Upper lobe of left lung (tissue), 4 donors: ENCODE results near the gene PON1.

ENCODE experiments used
- CTCF ChIP-seq, 6 experiments: fragments of 450-650 bp in 4 of 6; fragments of 200-600 bp in 2 of 6; sonication (generic) in 2 of 6; IDR thresholded peaks; one replicate each; pipeline ENCODE4 v1.5.1; 2016 to 2019; ENCODE audit warnings: antibody characterized with exemption in 6 of 6
- POLR2A ChIP-seq, 4 donors: fragments of 450-650 bp; IDR thresholded peaks; one replicate each; pipeline ENCODE4 v1.5.1; 2016 to 2017; ENCODE audit warnings: antibody characterized with exemption in 4 of 4, mild to moderate bottlenecking in 2 of 4

DNA sequence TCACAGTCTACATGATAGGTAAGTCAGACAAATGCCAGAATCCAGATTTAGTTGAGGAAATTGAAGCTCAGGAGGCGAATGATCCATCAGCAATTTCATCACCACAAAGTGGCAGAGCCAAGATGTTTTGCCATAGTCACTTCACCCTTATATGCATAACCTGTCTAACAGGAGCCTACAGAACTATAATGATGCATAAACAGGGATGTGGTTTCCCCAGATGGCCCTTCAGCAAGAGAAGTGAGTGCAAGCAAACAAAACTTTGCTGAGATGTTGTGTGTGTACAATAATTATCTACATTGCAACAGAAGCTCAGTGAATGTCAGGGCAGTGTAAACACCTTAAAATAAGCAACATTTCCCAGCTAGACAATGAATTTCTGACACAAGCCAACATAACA is 43.3 kb upstream of the PON1 start:
- TF ChIP-seq POLR2A (IDR thresholded peaks at IDR 0.05) (no peak), CTCF (IDR thresholded peaks at IDR 0.05) (no peak)
